Measurements from ENCODE around the gene FAM53A.
"Not testable (repeated sequence)": the region's sequence is repeated elsewhere in the genome, so short reads cannot be mapped to it uniquely, and the experiment has no call there.

Gene FAM53A

GRCh38 chr4:1640716-1641503, 43.2 kb downstream of the FAM53A start:
- DNase-seq (ENCODE audit: low read depth in 2 of 2), result not testable (repeated sequence)

- DNase-seq (ENCODE audit: low read depth in 2 of 2), result no peak
Observed at GRCh38 chr4:1640190-1640589, 43.9 kb downstream of the FAM53A start.

- DNase-seq (ENCODE audit: low read depth in 2 of 2), result no peak
Observed at GRCh38 chr4:1639299-1639868, 44.7 kb downstream of the FAM53A start.

DNA sequence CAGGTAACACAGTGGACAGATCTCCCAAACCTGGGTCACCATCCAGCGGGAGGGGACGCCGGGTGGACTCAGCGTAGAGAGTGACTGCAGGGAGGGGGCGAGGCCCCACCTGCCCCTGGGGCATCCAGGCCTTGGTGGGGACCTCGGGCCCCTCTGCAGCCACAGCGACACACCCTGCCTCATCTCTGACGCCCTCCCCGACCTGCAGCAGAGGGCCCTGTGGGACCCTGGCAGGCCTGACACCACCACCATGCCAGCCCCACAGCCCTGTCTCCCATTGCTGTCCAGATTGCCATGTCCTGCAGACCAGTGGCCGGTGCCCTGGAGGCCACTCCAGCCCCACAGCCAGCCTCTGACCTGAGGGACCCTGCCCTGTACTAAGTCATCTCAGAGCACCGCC, 45.2 kb downstream of the FAM53A start:
- DNase-seq (ENCODE audit: low read depth in 2 of 2), result no peak

DNA sequence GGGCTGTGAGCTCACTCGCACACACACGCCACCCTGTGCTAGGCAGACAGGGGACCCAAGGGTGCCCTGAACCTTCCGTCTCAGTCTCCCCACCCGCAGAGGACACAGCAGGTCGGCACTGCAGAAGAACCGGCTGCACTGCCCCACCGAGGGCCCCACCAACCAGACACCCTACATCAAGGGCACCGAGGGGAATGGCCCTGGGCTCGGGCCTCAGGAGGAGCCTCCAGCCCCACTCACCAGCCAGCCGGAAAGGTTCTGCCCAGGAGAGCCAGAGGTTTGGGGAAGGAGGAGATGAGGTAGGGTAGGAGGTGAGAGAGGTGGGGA, 45.9 kb downstream of the FAM53A start:
- DNase-seq (ENCODE audit: low read depth in 2 of 2), result no peak

DNA sequence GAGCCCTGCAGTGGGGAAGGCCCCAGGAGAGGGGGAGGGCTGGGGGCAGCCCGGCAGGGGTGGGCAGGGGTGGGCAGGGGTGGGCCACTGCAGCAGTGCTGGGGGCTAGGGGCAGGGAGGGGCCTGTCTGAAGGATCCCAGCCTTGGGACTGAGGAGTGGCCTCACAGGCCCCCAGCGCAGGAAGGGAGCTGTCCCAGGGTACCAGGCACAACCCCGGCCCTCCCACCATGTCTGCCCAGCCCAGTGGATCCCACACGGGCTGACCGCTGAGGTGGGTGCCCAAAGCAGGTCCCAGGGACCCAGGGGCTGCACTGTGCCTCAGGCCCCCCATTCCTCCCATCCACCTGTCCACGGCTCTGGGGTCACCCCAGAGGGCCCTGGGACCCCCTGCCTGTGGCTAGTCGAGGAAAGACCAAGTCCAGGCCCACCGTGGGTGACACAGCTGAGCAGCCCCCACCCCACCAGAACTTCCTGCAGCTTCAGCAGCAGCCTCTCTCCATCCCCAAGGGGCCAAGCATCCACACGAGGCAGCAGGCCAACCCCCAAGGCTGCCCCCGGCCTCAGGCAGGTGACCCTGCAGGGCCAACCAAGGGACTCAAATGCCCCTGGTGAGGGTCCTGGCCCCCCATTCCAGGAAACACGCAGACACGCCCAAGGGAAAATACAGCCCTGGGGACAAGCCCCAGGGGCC, 46.4 kb downstream of the FAM53A start:
- no peak for DNase-seq (ENCODE audit: low read depth in 2 of 2)

DNA sequence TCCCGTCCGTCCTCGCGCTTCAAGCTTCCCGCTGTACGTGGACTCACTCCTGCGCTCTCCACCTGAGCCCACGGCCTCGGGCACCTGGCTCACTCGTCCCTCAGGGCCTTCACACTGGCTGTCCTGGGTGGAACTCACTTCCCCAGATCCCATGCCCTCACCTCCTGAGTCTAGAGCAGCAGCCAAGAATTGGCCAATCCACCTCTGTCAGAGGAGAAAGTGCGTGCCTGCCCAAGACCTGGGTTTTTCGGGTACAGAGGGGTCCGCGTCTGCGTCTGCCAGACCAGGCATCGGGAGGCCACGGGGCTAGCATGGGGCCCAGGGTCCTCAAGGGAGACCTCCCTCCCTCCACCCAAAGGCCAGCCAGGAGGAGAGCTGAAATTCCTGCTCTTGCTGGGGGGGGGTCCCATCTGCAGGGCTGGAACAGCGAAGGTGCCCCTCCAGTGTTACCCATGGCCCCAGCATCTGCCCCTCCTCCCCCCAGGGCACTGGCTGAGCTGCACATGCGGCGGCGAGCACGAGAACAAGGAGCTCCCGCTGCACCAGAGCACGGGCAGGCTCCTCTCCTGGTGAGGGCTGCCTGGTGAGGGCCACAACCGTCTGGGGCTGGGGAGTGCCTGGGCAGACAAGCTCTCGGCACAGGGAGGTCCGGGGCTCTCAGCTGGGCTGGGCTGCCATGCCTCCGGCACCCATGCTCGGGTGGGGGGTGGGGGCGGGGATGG, 47.5 kb downstream of the FAM53A start:
- no peak for DNase-seq (ENCODE audit: low read depth in 2 of 2)

- DNase-seq (ENCODE audit: low read depth in 2 of 2), result no peak
Observed at GRCh38 chr4:1635464-1635863, 48.6 kb downstream of the FAM53A start.

DNA sequence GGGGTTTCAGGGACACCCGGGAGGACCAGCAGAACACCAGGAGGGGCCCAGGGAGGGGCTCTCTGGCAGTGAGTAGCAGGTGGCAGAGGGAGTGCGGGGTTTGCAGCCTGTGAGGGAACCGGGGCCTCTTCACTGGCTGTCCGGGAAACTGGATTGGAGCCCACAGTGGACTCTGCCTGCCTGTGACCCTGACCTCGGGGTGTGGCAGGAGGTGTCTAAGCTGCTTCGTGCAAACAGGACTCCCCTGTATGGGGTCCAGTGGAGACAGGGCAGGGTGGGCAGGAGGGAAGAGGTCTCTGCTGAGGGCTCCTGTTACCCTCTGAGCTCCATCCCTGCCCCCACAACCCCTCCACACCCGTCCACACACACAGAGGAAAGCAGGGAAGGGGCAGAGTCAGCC, 50.1 kb downstream of the FAM53A start:
- DNase-seq (ENCODE audit: low read depth in 2 of 2), result no peak

- DNase-seq (ENCODE audit: low read depth in 2 of 2), result no peak
Observed at GRCh38 chr4:1632109-1633104, 51.7 kb downstream of the FAM53A start.

GRCh38 chr4:1631136-1631535, 53.0 kb downstream of the FAM53A start:
- no peak for DNase-seq (ENCODE audit: low read depth in 2 of 2)

DNA sequence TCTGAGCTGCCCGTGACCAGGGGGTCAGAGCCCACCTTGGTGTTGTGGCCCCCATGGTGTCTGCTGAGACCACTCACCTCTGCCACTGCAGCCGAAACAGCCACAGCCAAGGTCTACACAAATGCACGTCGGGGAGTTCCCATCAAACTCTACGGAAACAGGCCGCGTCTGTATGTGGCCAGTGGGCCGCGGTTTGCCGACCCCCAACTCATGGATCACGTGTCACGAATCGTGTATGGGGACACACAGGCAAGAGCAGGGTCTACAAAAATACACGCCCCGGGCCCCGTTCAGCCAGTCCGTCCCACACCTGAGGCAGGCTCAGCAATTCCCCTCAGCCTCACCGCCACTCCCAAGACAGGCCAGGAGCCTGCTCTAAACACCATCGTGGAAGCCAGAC, 53.8 kb downstream of the FAM53A start:
- DNase-seq (ENCODE audit: low read depth in 2 of 2), result no peak

DNA sequence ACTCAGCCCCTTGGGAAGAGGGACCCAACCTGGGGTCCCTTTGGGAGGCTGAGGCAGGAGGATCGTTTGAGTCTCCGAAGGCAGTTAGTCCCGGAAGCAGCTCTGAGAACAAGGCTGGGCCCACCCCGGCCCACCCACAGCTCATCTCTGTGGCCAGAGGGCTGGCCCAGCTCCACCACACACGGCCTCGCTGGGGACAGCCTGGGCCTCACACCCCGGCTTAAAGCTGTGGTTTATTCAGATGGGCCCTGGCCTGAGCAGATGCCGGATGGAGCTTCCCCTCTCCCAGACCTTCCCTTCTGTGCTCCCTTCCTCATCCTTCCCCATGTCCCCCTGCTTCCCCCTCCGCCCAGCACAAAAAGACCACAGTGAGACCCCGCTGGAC, 54.4 kb downstream of the FAM53A start:
- no peak for DNase-seq (ENCODE audit: low read depth in 2 of 2)

- DNase-seq (ENCODE audit: low read depth in 2 of 2), result peak; percentile 24 to 36
Observed at GRCh38 chr4:1628892-1629698, 55.0 kb downstream of the FAM53A start.

DNA sequence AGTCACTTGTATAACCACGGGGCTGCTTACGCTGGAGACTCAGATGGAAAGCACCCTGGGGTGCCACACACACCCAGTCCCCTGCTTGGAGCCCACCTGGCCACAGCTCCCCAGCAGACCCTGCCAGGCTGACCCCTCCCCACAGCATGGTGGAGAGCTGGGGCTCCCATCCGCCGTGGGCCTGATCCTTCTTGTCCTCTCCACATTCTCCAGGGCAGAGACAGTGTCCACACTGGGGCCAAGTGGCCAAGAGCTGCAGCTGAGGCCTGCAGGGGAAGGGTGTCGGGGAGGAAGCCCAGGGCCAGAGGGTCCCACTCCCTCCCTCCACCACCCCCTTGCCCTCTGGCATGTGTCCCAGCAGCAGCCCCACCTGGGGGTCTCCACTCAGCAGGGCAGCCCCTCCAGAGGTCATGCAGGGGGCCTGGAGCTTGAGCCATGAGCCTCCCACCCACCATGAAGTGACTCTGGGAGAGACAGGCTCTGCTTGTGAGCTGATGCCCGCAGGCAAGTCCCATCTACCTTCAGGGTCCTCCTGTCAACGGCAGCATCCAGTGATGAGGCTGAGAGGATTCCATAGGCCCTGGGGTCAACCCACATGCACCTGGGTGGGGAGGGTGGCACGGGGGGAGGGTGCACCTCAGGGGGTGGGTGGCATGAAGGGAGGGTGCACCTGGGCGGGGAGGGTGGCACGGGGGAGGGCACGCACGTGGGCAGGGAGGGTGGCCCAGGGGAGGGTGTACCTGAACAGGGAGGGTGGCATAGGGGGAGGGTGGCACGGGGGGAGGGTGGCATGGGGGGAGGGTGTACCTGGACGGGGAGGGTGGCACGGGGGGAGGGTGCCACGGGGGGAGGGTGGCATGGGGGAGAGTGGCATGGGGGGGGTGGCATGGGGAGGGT, 56.4 kb downstream of the FAM53A start:
- no peak for DNase-seq (ENCODE audit: low read depth in 2 of 2)

DNA sequence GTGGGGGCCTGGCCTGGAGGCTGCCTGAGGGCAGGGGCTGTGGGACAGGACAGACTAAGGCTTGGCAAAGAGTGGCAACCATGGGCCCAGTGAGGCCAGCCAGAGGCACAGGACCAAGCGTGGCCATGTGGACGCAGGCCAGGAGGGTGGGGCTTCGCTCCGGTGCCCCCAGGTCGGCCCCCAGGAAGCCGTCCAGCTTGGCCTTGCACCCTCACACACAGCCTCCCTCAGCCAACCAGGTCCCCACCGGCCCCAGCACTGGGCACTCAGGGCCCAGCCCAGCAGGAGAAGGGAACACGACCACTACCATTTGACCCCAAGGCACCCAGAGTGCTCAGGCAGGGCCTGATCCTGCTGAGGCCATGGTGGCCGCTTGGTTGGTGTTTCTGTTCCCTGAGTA, 57.2 kb downstream of the FAM53A start:
- DNase-seq (ENCODE audit: low read depth in 2 of 2), result no peak

DNA sequence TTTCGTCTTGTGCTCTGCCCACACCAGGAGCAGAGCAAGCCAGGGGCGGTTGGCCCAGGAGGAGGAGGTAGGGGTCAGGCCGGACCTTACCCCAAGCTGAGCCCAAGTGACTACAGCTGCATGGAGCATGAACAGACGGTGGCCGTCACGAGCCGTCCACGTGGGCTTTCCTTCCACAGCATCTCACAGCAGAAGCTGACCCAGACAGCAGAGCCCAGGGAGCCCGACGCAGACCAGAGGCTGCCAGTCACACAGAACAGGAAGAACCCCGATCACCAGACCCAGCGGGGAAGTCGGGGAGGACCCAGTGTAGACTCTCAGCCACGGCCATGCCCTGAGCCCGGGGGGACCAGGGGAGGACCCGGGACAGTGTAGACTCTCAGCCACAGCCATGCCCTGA, 58.0 kb downstream of the FAM53A start:
- DNase-seq (ENCODE audit: low read depth in 2 of 2), result no peak

GRCh38 chr4:1625600-1626138, 58.4 kb downstream of the FAM53A start:
- DNase-seq (ENCODE audit: low read depth in 2 of 2), result no peak

DNA sequence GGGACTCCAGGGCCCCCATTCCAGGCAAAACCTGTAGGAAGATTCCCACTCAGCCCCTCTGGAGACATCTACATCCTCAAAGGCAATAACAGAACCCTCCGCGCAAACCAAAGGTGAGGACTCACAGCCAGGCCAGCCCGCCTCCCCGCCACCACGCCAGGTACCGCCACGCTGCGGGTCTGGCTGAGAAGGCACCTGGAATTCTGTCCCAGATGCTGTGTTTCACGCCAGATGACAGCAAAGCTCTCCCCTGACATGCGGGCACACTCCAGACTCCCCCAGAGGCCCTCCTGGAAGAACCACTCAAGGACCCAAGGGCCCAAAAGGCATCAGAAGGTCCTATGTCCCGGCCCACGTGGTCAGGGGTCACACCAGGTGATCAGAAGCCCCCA, 59.6 kb downstream of the FAM53A start:
- DNase-seq (ENCODE audit: low read depth in 2 of 2), result no peak

Data from activated CD8-positive, alpha-beta memory T cell treated with anti-CD3 and anti-CD28 coated beads for 4 hours (primary cell).